NCI-H1436 treated with DMSO at 0.1 percent for 48 hours (cell line): Measurements from ENCODE around the gene KCNJ12.
"Not testable (repeated sequence)": the region's sequence is repeated elsewhere in the genome, so short reads cannot be mapped to it uniquely, and the experiment has no call there.

Experiments
- DNase-seq: peaks from one replicate; lab custom pipeline; 2025; lab: John Stamatoyannopoulos, UW

Gene KCNJ12

DNA sequence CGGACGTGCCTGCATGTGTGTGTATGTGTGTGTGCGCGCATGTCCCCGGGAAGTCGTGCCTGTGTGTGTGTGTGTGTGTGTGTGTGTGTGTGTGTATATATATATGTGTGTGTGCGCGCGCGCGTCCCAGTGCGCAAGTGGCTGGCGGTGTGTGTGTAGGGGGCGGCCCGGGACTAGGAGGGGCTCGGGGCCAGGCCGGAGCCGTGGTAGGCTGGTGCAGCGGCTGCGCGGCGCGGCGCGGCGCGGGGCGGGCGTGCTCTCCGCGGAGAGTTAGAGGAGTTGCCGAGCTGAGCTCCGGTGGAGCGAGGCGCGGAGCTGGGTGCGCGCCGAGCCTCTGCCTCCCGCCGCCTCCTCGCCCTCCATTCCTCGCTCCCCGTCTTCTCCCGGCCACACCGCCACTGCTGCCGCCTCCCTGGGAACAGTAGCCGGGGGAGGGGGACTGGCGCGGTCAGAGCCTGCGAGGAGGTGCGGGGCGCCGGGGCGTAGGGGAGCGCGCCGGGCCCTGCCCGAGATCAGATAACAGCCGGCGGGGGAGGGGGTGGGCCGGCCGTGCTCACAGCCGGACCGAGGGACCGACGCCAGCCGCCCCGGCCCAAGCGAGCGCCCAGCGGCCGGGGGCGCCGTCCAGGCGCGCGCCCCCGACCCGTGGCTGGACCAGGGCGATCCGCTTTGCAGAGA lies at the start of gene KCNJ12:
Gene KCNJ12 (plus strand): TSS at position 277 of the 678 bp plus-strand sequence. CDS start 38,986 bp downstream, outside the sequence.
- DNase-seq = no peak

DNA sequence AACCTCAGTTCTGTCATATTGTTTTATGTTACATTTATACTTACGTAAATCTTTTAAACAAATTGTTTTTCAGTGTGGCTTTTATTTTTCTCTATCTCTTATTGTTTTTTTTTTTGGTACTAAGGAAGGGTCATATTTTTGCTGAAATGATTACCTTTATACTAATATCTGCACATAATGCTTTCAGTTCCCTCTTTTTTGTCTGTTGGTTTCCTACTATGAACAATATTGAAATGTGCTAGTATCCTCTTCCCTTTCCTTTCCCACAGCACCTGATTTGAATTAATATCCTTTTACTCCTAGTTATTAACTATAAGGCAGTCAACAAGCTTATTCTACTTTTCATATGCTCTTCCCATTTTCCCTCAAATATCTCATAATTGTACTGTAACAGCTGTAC lies 48.2 kb upstream of the KCNJ12 start:
- DNase-seq = not testable (repeated sequence)

DNA sequence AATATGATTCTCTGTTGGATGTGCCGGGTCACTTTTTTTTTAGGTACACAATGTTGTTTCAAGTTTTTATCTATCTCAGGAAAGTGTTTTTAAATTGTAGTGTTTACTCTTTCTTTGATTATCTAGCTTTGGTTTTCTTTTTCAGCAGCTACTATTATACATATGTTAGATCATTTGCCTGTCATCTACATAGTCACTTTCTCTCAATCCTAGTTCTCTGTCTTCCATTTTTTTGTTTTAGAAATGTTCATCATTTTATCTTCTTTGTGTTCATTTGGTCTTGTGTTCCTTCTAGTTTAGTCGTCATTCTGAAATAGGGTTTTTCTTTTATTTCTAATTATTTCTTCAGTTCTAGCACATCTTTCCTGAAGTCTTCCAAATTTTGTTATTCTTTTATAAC lies 47.4 kb upstream of the KCNJ12 start:
- not testable (repeated sequence) for DNase-seq

DNA sequence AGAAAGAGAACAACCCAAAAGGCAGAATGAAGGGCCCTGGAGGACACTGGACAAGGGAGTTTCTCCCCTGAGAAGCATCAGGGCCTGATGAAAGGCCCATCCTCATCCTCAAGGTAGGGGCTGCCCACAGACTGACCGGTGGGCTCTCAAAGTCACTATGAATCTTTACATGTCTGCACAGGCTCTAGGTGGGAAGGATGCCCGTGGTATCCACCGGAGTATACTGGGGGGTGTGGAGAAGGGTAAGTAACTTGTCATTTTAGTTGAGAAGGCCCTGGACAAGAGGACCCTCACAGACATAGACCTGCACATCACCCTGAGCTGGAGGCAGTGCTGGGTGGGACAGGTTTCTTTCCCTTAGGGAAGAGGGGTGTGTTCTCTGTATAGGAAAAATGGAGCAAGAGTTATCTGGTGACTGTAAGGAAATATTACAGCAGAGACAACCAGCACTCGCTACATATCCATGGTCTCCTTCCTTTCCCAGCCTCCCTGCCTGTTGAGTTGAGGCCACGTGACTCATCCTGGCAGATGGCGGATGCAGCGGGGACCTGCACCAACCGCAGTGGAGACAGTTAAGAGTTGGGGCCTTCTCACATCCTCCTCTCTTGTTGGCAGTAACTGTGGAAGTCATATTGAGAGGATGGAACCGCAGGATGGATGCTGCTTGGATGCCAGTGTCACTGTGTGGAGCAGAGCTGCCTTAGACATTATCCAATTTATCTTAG lies 45.6 kb upstream of the KCNJ12 start:
- DNase-seq = no peak

DNA sequence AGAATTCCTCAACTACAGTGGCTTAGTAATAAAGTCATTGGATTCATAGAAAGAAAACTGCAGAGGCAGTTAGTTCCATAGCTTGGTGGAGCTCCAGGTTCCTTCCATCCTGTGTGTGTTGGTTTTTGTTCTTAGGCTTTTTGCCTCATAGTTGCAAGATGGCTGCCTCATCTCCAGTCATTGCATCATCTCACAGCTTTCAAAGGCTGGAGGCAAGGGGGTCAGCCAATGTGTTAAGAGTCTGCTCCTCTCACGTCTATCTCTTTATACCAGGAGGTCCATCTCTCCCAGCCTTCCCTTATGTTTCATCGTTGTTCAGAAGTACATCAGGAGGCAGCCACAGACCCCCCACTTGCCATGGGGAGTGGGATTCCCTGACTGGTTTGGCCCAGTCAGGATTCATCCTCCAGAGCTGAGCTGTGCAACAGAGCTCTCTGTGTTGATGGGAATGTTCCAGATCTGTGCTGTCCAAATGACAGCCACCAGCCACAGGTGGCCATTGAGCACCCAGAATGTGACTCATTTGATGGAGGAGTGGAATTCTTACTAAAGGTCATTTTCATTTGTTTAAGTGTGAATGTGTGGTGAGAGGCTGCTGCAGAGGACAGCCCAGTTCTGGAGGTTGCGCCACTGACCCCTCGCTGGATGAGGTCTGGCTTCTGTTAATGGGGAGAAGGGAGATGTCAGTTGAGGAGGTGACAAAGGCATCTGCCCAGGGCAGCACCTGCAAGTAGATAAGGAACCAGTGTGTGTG lies 39.4 kb upstream of the KCNJ12 start:
- DNase-seq = not testable (repeated sequence)

DNA sequence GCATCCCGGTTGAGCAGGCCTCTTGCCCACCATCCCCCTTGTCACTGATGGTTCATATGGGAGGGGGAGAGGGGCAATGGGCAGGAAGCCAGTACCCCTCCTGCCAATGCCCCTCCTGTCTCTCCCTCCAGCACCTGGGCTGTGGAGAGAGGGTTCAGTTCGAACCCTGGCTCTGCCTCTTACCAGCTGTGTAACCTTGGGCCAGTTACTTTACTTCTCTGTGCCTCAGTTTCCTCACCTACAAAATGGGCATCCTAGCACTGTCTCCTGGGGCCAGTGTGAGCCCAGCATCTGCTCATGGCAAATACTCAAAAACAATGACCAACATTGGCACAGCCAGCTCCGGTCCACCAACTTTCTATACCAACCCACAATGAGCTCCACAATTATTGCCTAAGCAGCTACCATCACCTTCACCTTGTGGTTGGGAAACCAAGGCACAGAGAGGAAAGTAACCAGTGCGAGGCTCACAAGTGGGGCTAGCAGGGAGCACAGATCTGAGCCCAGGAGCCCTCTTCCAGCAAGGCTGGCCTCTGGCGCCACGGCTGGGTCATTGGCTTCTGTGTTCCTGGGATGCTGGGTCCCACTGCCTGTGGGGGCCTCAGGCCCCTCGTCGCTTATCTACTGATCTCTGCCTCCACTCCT lies 38.1 kb upstream of the KCNJ12 start:
- not testable (repeated sequence) for DNase-seq

DNA sequence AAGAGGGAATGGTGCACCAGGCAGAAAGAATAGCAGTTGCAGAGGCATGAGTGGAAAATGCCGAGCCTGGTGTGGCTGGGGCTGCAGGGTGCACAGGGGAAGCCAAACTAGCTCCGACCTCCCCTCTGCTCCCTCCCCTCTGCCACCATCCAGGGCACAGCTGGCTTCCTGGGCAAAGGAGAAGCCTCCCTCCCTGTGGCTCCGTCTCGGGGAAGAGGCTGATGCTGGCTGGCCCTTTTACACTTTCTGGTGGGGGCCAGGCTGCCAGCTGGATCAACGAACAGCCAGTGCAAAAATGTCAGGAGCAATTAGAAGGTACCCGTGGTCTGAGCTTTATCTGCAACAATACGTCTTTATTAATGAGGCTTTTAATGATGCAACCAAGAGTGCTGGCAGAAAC lies 37.1 kb upstream of the KCNJ12 start:
- DNase-seq = no peak

DNA sequence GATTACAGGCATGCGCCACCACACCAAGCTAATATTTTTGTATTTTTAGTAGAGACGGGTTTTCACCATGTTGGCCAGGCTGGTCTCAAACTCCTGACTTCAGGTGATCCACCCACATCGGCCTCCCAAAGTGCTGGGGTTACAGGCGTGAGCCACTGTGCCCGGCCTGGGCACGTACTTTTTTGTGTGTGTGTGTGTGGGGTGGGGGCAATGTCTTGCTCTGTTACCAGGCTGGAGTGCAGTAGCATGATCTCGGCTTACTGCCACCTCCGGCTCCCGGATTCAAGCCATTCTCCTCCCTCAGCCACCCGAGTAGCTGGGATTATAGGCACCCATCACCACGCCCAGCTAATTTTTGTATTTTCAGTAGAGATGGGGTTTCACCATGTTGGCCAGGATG lies 36.6 kb upstream of the KCNJ12 start:
- not testable (repeated sequence) for DNase-seq

DNA sequence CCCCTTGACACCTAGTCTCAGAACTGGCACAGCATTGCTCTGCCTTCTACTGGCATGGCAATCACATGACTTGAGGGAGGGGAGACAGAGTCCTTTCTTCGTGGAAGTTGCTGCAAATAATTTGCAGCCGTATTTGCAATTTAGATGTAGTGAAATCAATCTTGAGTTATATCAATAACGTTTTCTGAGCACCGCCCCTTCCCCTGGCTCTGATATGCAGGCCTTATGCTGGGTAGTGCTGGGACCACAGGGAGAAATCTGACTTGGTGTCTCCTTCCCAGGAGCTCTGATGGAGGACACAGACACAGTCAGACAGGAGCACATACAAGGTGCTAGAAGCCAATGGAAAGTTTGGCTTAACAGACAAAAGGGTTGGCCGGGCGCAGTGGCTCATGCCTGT lies 35.8 kb upstream of the KCNJ12 start:
- not testable (repeated sequence) for DNase-seq

DNA sequence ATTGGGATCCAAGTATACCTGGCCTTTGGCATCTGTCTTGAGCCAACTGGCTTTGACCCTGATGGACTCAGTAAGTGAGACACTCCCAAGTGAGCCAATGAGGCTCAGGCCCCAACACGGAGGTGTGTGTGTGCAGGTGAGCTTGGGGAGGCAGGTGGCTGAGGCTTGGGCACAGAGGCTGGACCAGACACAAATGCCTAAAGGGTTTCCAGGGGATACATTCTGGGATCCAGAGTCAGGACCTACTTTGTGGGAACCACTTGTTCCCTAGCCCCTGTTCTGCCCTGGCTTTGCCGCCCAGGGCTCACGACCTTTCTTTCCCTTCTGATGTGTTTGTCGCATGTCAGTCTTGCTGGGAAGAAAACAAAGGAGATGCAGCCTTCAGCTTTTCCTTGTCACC lies 34.9 kb upstream of the KCNJ12 start:
- not testable (repeated sequence) for DNase-seq

DNA sequence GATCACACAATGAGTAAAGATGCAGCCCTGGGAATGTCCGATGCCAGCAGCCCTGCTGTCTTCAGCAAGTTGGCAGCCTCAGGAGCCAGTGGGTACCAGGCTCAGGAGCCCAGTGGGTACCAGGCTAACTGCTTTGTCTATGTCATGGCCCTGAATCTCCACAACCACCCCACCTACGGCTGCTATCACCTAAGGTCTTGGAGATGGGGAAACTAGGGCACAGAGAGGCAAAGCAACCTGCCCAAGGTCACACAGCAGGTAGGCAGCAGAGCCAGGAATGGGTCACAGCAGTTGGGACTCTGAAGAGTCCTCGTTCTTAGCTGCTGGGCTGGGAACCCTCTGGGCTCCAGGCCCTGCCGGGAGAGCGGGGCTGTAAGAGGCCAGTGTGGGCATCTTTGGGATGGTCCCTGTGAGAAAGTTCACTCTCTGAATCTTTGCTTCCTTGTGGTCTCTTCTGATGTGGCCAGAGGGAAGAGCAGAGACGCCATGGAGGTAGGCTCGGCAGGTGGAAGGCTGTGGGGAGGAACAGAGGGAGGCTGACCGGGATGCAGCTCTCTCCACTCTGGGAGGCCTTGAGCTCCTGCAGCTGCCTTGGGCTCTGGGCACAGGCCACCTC lies 34.1 kb upstream of the KCNJ12 start:
- not testable (repeated sequence) for DNase-seq

DNA sequence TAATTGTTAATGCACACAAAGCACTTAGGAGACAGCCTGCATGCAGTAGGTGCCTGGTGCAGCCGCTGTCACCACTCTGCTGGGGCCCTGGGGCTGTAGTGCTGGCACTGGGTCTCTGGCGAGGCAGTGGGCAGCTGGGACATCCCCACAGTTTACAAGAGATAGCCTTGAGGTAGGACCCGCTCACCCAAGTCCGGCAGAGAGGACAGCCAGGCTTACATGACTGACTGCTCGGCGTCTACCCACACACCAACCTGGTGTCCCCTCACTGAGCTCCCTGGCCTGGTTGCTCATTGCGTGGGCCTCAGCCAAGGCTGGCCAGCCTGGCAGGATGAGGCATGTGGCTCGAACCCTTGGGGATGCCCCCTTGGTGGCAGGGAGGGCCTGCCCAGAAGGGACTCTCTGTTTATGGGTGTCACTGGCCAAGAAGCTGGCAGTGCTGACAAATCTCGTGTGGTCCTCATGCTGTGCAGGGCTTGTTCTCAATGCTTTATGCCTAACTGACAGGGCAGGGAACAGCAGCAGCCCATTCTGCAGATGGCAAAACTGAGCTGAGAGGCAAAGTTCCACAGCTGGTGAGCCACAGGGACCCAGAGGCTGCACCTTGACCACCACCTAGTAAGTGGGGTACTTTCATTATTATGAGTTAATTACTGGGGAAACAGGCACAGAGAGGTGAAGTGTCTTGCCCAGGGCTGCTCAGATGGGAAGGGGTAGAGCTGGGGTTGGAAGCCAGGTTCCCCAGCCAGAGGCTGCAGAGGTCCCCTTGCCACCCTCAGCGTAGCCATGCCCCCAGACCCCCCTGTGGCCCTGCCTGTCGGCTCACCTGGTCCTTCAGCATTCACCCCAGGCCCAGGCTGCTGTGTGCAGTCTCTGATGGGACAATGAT lies 32.9 kb upstream of the KCNJ12 start:
- DNase-seq = not testable (repeated sequence)

DNA sequence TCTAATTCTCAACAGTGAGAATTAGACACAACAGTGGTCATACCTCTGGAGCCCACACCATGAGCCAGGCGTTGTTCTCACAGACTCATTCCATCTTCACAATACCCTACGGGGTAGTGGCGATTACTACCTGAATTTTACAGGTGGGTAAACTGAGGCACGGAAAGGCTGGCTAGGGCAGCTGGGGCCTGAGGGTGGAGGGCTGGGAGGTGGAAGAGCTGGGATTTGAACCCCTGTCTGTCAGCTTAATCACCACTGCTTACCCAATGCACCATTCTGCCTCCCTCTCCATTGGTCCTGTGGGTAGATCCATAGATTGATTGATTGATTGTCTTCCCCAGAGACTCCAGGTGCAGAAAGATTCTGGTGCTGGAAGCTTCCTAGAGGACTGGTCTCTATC lies 31.4 kb upstream of the KCNJ12 start:
- not testable (repeated sequence) for DNase-seq

DNA sequence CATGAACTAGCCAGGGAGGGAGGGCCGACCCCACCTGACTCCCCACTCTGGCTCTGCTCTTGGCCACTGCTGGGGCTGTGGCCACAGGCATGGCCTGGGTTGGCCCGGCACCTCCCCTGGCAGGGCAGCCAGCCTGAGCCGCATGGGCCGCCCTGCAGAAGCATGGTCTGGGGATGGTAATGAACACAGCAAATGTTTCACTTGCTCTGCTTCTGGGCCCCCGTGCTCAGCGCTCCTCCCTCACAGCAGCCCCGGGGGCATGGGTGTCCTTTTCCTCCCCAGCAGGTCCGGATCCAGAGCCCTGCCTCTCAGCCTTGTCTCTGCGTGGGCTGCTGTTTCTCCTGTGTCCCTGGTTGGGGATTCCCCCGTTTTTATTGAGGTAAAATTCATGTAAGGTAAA lies 30.9 kb upstream of the KCNJ12 start:
- no peak for DNase-seq

DNA sequence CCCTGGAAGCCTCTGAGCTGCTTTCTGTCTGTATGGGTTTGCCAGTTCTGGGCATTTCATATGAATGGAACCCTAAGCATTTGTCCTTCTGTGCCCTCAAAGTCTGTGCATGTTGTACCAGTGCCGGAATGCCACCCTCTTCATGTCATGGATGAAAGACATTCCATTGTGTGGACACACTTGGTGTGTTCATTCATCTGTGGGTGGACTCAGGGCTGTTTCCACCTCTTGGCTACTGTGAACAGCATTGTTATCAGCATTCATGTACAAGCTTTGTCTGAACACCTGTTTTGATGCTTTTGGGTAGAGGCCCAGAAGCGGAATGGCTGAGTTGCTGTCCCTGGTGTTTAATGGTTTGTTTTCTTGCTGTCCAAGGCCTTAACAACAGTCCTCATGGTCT lies 30.1 kb upstream of the KCNJ12 start:
- not testable (repeated sequence) for DNase-seq

DNA sequence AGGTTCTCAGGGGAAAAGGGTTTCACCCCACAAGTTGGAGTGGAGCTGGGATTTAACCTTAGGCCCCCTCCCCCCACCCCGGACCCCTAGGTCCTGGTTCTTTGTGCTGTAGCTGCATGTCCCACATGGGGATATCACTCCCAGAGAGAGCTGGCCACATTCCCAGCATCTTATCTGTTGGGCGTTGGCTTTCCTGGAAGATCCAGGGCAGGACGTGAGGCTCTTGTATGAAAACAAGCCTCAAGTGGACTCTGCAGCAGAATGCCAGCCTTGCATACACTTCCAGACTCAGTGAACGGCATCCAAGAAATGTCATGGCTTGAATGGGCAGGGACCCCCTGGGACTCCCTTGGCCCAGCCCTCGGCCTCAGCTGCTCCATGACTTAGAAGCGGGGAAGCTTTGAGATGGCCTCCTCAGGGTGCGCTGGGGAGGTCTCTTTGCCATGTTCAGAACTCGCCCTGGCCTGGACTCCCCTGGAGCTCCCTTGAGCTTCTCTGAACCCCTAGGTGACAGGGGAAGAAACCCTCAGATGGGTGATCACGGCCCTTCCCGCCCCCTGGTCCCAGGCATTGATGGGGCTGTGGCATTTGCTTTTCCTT lies 29.4 kb upstream of the KCNJ12 start:
- not testable (repeated sequence) for DNase-seq

DNA sequence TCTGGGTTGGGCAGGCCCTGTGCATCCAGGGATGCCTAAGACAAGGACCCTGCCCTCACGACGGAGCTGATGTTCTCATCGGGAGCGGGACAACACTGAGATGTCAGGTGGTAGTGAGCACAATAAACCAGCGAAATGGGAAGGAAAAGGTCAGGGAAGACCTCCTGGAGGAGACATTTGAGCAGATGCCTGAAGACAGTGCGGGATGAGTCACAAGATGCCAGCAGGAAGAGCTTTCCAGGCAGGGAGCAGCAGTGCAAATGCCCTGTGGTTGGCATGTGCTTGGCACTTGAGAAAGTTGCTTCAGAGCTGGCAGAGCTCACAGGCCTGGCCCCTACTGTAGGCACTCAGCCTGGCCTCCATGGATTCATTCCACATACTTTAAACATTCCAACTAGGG lies 28.5 kb upstream of the KCNJ12 start:
- not testable (repeated sequence) for DNase-seq

DNA sequence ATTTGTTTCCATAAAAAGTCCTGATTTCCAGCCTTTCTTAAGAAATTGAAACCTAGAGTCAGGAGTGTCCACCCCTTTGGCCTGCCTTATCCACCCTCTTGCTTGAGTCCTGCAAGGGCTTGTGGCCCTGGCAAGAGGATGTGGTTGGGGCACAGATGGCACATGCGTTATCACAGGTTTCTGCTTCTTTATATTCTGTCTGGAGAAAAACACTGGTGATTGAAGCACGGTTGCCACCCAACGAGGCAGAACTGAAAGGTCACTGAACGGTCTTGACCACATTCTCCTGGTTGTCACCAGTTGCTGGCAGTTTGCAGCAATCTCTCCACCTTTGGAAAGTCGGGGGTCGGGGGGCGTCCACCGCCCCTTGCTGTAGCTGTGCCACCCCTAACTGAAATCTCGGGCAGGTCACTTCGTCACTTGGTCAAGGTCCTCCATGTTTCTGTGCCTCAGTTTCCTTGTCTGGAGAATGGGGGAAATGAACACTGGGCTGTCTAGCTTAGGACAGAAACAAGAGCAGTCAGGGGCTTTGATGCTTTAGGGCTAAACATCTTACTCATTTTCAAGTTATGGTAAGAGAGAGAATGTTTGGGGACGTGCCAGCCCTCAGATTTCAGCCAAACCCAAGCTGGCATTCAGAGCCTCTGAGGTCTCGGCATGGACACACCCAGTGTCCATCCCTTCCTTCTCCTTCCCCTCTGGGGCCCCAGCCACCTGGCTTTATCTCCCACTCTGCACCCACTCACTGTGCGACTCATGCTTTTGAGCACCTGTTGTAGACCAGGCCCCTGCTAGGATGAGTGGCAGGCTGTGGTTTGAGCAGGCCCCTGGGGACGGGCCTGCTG lies 27.9 kb upstream of the KCNJ12 start:
- DNase-seq = not testable (repeated sequence)

DNA sequence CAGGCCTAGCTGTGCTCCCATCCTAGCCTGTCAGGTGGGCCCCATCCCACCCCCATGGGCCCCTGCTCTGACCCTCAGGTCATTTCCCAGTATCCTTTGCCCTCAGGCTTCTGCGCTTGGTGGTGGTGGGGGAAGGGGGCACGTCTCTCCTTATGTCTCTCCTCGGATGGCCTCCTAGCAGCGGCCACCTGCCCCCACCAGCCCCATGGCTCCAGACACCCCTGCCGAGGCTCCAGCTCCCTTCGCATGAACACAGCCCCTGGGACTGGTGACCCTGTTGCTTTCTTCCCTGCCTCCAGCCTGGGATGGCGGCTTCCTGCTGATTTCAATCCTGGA lies 27.3 kb upstream of the KCNJ12 start:
- DNase-seq = not testable (repeated sequence)
